ENCODE results near the gene SPDYE6. TPM values are rescaled to one million over a fixed set of nuclear protein-coding genes. Genes with fewer than 3 reads are reported as not detected.
A peak's percentile ranks its signal among the peaks of the same experiment; 100 is the strongest.
"Not testable (repeated sequence)": the region's sequence is repeated elsewhere in the genome, so short reads cannot be mapped to it uniquely, and the experiment has no call there.

The SPDYE6 gene
- polyA plus RNA-seq, 1 of the 3 experiments (the other 2 are of a cell fraction), result not detected

DNA sequence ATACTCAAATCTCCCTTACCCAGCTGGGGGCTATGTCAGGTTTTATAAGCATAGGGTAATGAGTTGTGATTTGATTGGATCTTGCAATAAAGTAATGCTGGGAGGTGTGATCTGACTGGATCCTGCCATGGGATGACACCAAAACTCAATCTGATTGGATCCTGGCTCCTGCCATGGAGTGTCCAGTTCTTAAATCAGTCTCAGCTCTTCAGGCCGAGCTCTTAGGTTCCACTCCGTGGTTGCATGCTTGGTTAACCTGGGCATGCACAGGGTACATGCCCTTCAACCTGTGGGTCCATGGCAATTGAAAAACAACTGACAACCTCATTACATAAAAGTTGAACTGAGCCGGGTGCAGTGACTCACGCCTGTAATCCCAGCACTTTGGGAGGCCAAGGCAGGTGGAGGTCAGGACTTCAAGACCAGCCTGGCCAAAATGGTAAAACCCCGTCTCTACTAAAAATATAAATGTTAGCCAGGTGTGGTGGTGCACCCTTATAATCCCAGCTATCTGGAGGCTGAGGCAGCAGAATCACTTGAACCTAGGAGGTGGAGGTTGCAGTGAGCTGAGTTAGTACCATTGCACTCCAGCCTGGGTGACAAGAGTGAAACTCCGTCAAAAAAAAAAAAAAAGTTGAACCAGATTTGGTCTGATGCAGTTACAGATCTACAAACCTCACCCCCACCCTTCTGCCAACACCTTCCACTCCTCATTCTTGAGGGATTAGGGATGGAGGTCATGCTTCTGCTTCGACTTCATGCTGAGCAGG is 15.5 kb downstream of the SPDYE6 start:
- H3K27ac ChIP-seq (ENCODE audit: low read depth in 2 of 2, low read length in 1 of 2); H2AFZ ChIP-seq (ENCODE audit: low read depth); H3K27me3 ChIP-seq (ENCODE audit: insufficient read depth); H3K9ac ChIP-seq; POLR2A ChIA-PET; H3K4me1 ChIP-seq (ENCODE audit: control insufficient read depth in 1 of 2, insufficient read depth in 2 of 2, low read depth in 1 of 2, low read length in 1 of 2); DNase-seq; H3K4me3 ChIP-seq (ENCODE audit: low read depth in 2 of 2, low read length in 1 of 2); H3K79me2 ChIP-seq (ENCODE audit: insufficient read depth); H3K4me2 ChIP-seq; H3K9me2 ChIP-seq; H3F3A ChIP-seq (replicated peaks; ENCODE audit: insufficient read depth); H4K20me1 ChIP-seq (ENCODE audit: insufficient read depth); H3K36me3 ChIP-seq (replicated peaks in 1 of 2; ENCODE audit: control insufficient read depth in 1 of 2, insufficient read depth in 2 of 2, low read length in 1 of 2); CTCF ChIA-PET; H3K9me3 ChIP-seq: not testable (repeated sequence)
- WGBS (ENCODE audit: low lambda C conversion rate), result 78% methylated on average over 6 of the region's 7 CpGs

DNA sequence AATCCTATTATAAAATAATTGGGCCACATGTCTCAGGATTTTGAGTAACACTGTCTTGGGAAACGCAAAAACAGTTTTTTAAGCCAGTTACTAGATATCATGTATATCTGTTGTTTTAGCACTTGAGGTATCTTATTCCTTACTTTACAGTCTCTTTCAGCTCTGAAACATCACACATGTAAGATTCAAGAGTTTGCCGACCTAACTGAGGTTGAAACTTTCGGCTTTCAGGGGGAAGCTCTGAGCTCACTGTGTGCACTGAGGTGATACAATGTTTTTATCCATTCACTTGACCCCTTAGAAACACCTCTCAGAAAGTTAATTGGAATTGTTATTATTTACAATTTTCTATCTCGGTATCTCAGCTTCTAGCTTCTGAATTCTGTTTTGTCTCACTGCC is 18.8 kb downstream of the SPDYE6 start:
- H2AFZ ChIP-seq (ENCODE audit: low read depth); H4K20me1 ChIP-seq (ENCODE audit: insufficient read depth); H3K4me1 ChIP-seq (ENCODE audit: control insufficient read depth in 1 of 2, insufficient read depth in 2 of 2, low read depth in 1 of 2, low read length in 1 of 2); CTCF ChIA-PET; H3K79me2 ChIP-seq (ENCODE audit: insufficient read depth); H3K9ac ChIP-seq; H3K4me3 ChIP-seq (ENCODE audit: low read depth in 2 of 2, low read length in 1 of 2); H3K27ac ChIP-seq (ENCODE audit: low read depth in 2 of 2, low read length in 1 of 2); H3K27me3 ChIP-seq (ENCODE audit: insufficient read depth); H3K36me3 ChIP-seq (replicated peaks in 1 of 2; ENCODE audit: control insufficient read depth in 1 of 2, insufficient read depth in 2 of 2, low read length in 1 of 2); DNase-seq; H3F3A ChIP-seq (replicated peaks; ENCODE audit: insufficient read depth); H3K9me3 ChIP-seq; H3K4me2 ChIP-seq; H3K9me2 ChIP-seq: not testable (repeated sequence)
- POLR2A ChIA-PET, result interaction anchor here (0.6 kb wide), 1 partner anchor 48 kb away, joined by 3 read pairs; no protein-coding TSS in a partner anchor
- 81% methylated on average over 4 of the region's 4 CpGs for WGBS (ENCODE audit: low lambda C conversion rate)

DNA sequence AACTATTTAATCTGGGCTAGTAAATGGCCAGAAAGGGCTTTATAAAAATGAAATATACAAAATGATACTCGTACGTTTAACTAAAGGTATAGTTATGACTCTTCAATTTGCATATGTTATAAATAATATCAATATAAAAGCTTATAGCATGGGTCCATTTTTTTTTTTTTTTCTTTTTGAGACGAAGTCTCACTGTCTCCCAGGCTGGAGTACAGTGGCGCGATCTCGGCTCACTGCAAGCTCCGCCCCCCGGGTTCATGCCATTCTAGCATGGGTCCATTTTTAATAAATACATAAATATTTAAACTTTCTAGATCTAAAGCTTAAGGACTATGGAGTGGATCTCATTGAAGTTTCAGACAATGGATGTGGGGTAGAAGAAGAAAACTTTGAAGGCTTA is 19.2 kb downstream of the SPDYE6 start:
- CTCF ChIA-PET; POLR2A ChIA-PET; H4K20me1 ChIP-seq (ENCODE audit: insufficient read depth); H3F3A ChIP-seq (replicated peaks; ENCODE audit: insufficient read depth); H3K4me2 ChIP-seq; H3K9me3 ChIP-seq; H3K4me3 ChIP-seq (ENCODE audit: low read depth in 2 of 2, low read length in 1 of 2); DNase-seq; H2AFZ ChIP-seq (ENCODE audit: low read depth); H3K36me3 ChIP-seq (replicated peaks in 1 of 2; ENCODE audit: control insufficient read depth in 1 of 2, insufficient read depth in 2 of 2, low read length in 1 of 2); H3K9me2 ChIP-seq; H3K79me2 ChIP-seq (ENCODE audit: insufficient read depth); H3K27me3 ChIP-seq (ENCODE audit: insufficient read depth); H3K4me1 ChIP-seq (ENCODE audit: control insufficient read depth in 1 of 2, insufficient read depth in 2 of 2, low read depth in 1 of 2, low read length in 1 of 2); H3K9ac ChIP-seq; H3K27ac ChIP-seq (ENCODE audit: low read depth in 2 of 2, low read length in 1 of 2): not testable (repeated sequence)
- 87% methylated on average over 8 of the region's 8 CpGs for WGBS (ENCODE audit: low lambda C conversion rate)

DNA sequence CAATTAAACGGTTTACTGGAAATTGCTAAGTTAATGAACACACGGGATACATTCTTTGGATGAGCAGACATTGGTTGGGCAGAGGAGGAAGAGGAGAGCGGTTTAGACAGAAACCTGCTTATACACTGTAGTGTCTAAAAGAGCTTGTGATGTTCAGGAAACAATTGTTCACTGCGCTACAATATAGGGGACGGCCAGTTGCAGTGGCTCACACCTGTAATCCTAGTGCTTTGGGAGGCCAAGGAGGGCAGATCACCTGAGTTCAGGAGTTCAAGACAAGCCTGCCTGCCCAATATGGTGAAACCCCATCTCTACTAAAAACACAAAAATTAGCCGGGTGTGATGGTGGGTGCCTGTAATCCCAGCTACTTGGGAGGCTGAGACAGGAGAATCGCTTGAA is 20.7 kb downstream of the SPDYE6 start:
- CTCF ChIA-PET; H3K79me2 ChIP-seq (ENCODE audit: insufficient read depth); H3K9ac ChIP-seq; H4K20me1 ChIP-seq (ENCODE audit: insufficient read depth); H3K27me3 ChIP-seq (ENCODE audit: insufficient read depth); H3F3A ChIP-seq (replicated peaks; ENCODE audit: insufficient read depth); H3K4me2 ChIP-seq; DNase-seq; H3K36me3 ChIP-seq (replicated peaks in 1 of 2; ENCODE audit: control insufficient read depth in 1 of 2, insufficient read depth in 2 of 2, low read length in 1 of 2); H3K4me3 ChIP-seq (ENCODE audit: low read depth in 2 of 2, low read length in 1 of 2); H3K4me1 ChIP-seq (ENCODE audit: control insufficient read depth in 1 of 2, insufficient read depth in 2 of 2, low read depth in 1 of 2, low read length in 1 of 2); H3K27ac ChIP-seq (ENCODE audit: low read depth in 2 of 2, low read length in 1 of 2); H3K9me3 ChIP-seq; H3K9me2 ChIP-seq; H2AFZ ChIP-seq (ENCODE audit: low read depth): not testable (repeated sequence)
- POLR2A ChIA-PET, result interaction anchor here (0.6 kb wide), 1 partner anchor 50 kb away, joined by 7 read pairs; no protein-coding TSS in a partner anchor
- WGBS (ENCODE audit: low lambda C conversion rate), result 93% methylated on average over 7 of the region's 7 CpGs

DNA sequence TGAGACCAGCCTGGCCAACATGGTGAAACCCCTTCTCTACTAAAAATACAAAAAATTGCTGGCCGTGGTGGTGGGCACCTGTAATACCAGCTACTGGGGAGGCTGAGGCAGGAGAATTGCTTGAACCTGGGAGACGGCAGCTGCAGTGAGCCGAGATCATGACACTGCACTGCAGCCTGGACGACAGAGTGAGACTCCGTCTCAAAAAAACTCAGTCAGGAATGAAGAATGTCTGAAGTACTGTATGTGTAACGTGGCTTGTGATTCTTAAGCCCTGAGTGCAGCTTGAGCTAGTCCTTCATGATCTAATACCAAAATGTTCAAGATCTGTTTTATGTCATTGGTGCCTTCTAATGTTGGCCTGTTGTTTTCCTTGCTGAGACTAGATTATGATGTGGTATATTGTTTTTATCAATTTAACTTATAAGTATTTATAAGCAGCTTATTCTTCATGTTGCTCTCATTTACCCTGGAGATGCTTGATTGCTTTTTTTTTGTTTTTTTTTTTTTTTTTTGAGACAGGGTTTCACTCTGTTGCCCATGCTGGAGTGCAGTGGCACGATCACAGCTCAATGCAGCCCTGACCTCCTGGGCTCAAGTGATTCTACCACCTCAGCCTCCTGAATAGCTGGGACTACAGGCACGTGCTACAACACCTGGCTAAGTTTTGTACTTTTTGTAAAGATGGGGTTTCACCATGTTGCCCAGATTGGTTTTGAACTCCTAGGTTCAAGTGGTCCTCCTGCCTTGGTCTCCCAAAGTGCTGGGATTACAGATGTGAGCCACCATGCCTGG is 25.4 kb downstream of the SPDYE6 start:
- H3K4me3 ChIP-seq (ENCODE audit: low read depth in 2 of 2, low read length in 1 of 2); H3K9ac ChIP-seq; POLR2A ChIA-PET; H4K20me1 ChIP-seq (ENCODE audit: insufficient read depth); H2AFZ ChIP-seq (ENCODE audit: low read depth); H3K9me3 ChIP-seq; H3K4me2 ChIP-seq; DNase-seq; H3K4me1 ChIP-seq (ENCODE audit: control insufficient read depth in 1 of 2, insufficient read depth in 2 of 2, low read depth in 1 of 2, low read length in 1 of 2); H3K36me3 ChIP-seq (replicated peaks in 1 of 2; ENCODE audit: control insufficient read depth in 1 of 2, insufficient read depth in 2 of 2, low read length in 1 of 2); H3K9me2 ChIP-seq; H3K27me3 ChIP-seq (ENCODE audit: insufficient read depth); H3F3A ChIP-seq (replicated peaks; ENCODE audit: insufficient read depth); H3K79me2 ChIP-seq (ENCODE audit: insufficient read depth); H3K27ac ChIP-seq (ENCODE audit: low read depth in 2 of 2, low read length in 1 of 2): not testable (repeated sequence)
- WGBS (ENCODE audit: low lambda C conversion rate), result 66% methylated on average over 8 of the region's 8 CpGs
- CTCF ChIA-PET, result interaction anchor here (0.6 to 1.6 kb wide), 2 partner anchors 13 to 44 kb away, joined by 3 read pairs; partner anchors contain the start of gene SH2B2

DNA sequence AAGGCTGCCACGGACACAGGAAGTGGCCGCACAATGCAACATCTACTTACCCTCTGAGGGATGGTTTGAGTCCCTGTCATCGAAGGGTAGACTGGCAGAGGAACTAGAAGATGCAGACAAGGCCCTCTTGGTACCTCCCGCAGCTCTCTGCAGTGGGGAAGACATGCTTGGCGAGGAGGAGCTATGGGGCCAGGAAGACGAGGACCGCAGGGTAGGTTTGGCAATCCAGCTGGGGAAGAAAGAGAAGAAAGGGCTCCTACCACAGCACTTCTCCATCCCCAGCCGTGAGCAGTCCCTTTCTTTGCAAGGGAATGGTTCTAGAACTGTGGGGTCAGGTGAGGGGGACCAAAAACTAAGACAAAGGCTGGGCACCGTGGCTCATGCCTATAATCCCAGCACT is 26.9 kb downstream of the SPDYE6 start:
- H3F3A ChIP-seq (replicated peaks; ENCODE audit: insufficient read depth); H3K27me3 ChIP-seq (ENCODE audit: insufficient read depth); H2AFZ ChIP-seq (ENCODE audit: low read depth); H3K9me3 ChIP-seq; DNase-seq; H3K4me1 ChIP-seq (ENCODE audit: control insufficient read depth in 1 of 2, insufficient read depth in 2 of 2, low read depth in 1 of 2, low read length in 1 of 2); H3K36me3 ChIP-seq (replicated peaks in 1 of 2; ENCODE audit: control insufficient read depth in 1 of 2, insufficient read depth in 2 of 2, low read length in 1 of 2); H3K79me2 ChIP-seq (ENCODE audit: insufficient read depth); H3K9ac ChIP-seq; H3K4me3 ChIP-seq (ENCODE audit: low read depth in 2 of 2, low read length in 1 of 2); H4K20me1 ChIP-seq (ENCODE audit: insufficient read depth); H3K9me2 ChIP-seq; H3K4me2 ChIP-seq; POLR2A ChIA-PET: not testable (repeated sequence)
- H3K27ac ChIP-seq (ENCODE audit: low read depth in 2 of 2, low read length in 1 of 2), result peak overlapping the region in 1 of 2 experiments; percentile 64; a peak in 1 of 4 replicates
- CTCF ChIA-PET, result interaction anchor here (0.5 to 1.6 kb wide), 2 partner anchors 42 to 57 kb away, joined by 3 read pairs; partner anchors contain the start of gene SH2B2
- WGBS (ENCODE audit: low lambda C conversion rate), result 71% methylated on average over 9 of the region's 9 CpGs

Data from SK-N-SH (cell line).